Measurements from ENCODE around the gene THSD4.

The THSD4 gene

GRCh38 chr15:71331173-71331572 is 215.9 kb downstream of the THSD4 start:
- Histone ChIP-seq H3K9me3 (ENCODE audit: control extremely low read depth in 1 of 5, control insufficient read depth in 4 of 5, insufficient read depth in 2 of 5, low read depth in 1 of 5, low read length in 4 of 5) (no peaks in the 10 kb centered on the region), H3K27me3 (replicated peaks in 2 of 5; ENCODE audit: control insufficient read depth in 4 of 5, insufficient read depth in 5 of 5, low read length in 4 of 5) (peaks cover 0 to 2% (median 0%) of the 10 kb centered on the region in 5 experiments), H3K4me3 (ENCODE audit: control insufficient read depth in 1 of 7, extremely low read depth in 1 of 7, insufficient read depth in 4 of 7, low read depth in 2 of 7, low read length in 6 of 7) (no peak overlapping the region), H3K27ac (ENCODE audit: insufficient read depth in 1 of 2, low read depth in 1 of 2, low read length in 2 of 2, poor library complexity in 1 of 2, severe bottlenecking in 2 of 2) (no peak overlapping the region), H3K36me3 (ENCODE audit: control insufficient read depth in 4 of 4, insufficient read depth in 4 of 4, low read length in 3 of 4) (no peaks in the 10 kb centered on the region), H3K4me1 (ENCODE audit: control extremely low read depth in 1 of 4, control insufficient read depth in 4 of 4, insufficient read depth in 4 of 4, low read length in 3 of 4) (no peaks in the 10 kb centered on the region)
- POLR2A ChIA-PET = no interaction called here
- CTCF ChIA-PET = interaction anchor here (1.1 kb wide), 1 partner anchor 224 kb away, joined by 3 read pairs; no protein-coding TSS in a partner anchor
- no peak for DNase-seq
- 100% methylated on average over 3 of the region's 4 CpGs for WGBS (ENCODE audit: insufficient coverage)

- Histone ChIP-seq H3K36me3 (ENCODE audit: control insufficient read depth in 4 of 4, insufficient read depth in 4 of 4, low read length in 3 of 4) (no peaks in the 10 kb centered on the region), H3K4me3 (ENCODE audit: control insufficient read depth in 1 of 7, extremely low read depth in 1 of 7, insufficient read depth in 4 of 7, low read depth in 2 of 7, low read length in 6 of 7) (no peak overlapping the region), H3K4me1 (ENCODE audit: control extremely low read depth in 1 of 4, control insufficient read depth in 4 of 4, insufficient read depth in 4 of 4, low read length in 3 of 4) (no peaks in the 10 kb centered on the region), H3K9me3 (ENCODE audit: control extremely low read depth in 1 of 5, control insufficient read depth in 4 of 5, insufficient read depth in 2 of 5, low read depth in 1 of 5, low read length in 4 of 5) (no peaks in the 10 kb centered on the region), H3K27me3 (replicated peaks in 2 of 5; ENCODE audit: control insufficient read depth in 4 of 5, insufficient read depth in 5 of 5, low read length in 4 of 5) (peaks cover 0 to 7% (median 0%) of the 10 kb centered on the region in 5 experiments), H3K27ac (ENCODE audit: insufficient read depth in 1 of 2, low read depth in 1 of 2, low read length in 2 of 2, poor library complexity in 1 of 2, severe bottlenecking in 2 of 2) (no peak overlapping the region)
- ChIA-PET CTCF (no interaction called here), POLR2A (no interaction called here)
- no peak for DNase-seq
- WGBS (ENCODE audit: insufficient coverage) = 100% methylated on average over 5 of the region's 8 CpGs
These were observed 217.2 kb downstream of the THSD4 start for GRCh38 chr15:71332431-71333004.

GRCh38 chr15:71333136-71333700 is 217.9 kb downstream of the THSD4 start:
- 69% methylated on average over 3 of the region's 3 CpGs for WGBS (ENCODE audit: insufficient coverage)
- no peak for DNase-seq
- no peaks in the 10 kb centered on the region for H3K4me1 ChIP-seq (ENCODE audit: control extremely low read depth in 1 of 4, control insufficient read depth in 4 of 4, insufficient read depth in 4 of 4, low read length in 3 of 4)
- H3K9me3 ChIP-seq (ENCODE audit: control extremely low read depth in 1 of 5, control insufficient read depth in 4 of 5, insufficient read depth in 2 of 5, low read depth in 1 of 5, low read length in 4 of 5) = no peaks in the 10 kb centered on the region
- no peak overlapping the region for H3K27ac ChIP-seq (ENCODE audit: insufficient read depth in 1 of 2, low read depth in 1 of 2, low read length in 2 of 2, poor library complexity in 1 of 2, severe bottlenecking in 2 of 2)
- no peak overlapping the region for H3K4me3 ChIP-seq (ENCODE audit: control insufficient read depth in 1 of 7, extremely low read depth in 1 of 7, insufficient read depth in 4 of 7, low read depth in 2 of 7, low read length in 6 of 7)
- no peaks in the 10 kb centered on the region for H3K36me3 ChIP-seq (ENCODE audit: control insufficient read depth in 4 of 4, insufficient read depth in 4 of 4, low read length in 3 of 4)
- ChIA-PET CTCF (no interaction called here), POLR2A (no interaction called here)
- H3K27me3 ChIP-seq (replicated peaks in 2 of 5; ENCODE audit: control insufficient read depth in 4 of 5, insufficient read depth in 5 of 5, low read length in 4 of 5) = peaks cover 0 to 9% (median 0%) of the 10 kb centered on the region in 5 experiments

- peaks cover 0 to 11% (median 0%) of the 10 kb centered on the region in 5 experiments for H3K27me3 ChIP-seq (replicated peaks in 2 of 5; ENCODE audit: control insufficient read depth in 4 of 5, insufficient read depth in 5 of 5, low read length in 4 of 5)
- ChIA-PET POLR2A (no interaction called here), CTCF (no interaction called here)
- H3K27ac ChIP-seq (ENCODE audit: insufficient read depth in 1 of 2, low read depth in 1 of 2, low read length in 2 of 2, poor library complexity in 1 of 2, severe bottlenecking in 2 of 2) = no peak overlapping the region
- H3K9me3 ChIP-seq (ENCODE audit: control extremely low read depth in 1 of 5, control insufficient read depth in 4 of 5, insufficient read depth in 2 of 5, low read depth in 1 of 5, low read length in 4 of 5) = no peaks in the 10 kb centered on the region
- no peaks in the 10 kb centered on the region for H3K36me3 ChIP-seq (ENCODE audit: control insufficient read depth in 4 of 4, insufficient read depth in 4 of 4, low read length in 3 of 4)
- DNase-seq = no peak
- H3K4me1 ChIP-seq (ENCODE audit: control extremely low read depth in 1 of 4, control insufficient read depth in 4 of 4, insufficient read depth in 4 of 4, low read length in 3 of 4) = no peaks in the 10 kb centered on the region
- H3K4me3 ChIP-seq (ENCODE audit: control insufficient read depth in 1 of 7, extremely low read depth in 1 of 7, insufficient read depth in 4 of 7, low read depth in 2 of 7, low read length in 6 of 7) = no peak overlapping the region
- WGBS (ENCODE audit: insufficient coverage) = no CpG with 5 or more reads among the region's 3 CpGs
These were observed 218.6 kb downstream of the THSD4 start for GRCh38 chr15:71333839-71334238.

GRCh38 chr15:71334434-71334833 is 219.2 kb downstream of the THSD4 start:
- Histone ChIP-seq H3K27ac (ENCODE audit: insufficient read depth in 1 of 2, low read depth in 1 of 2, low read length in 2 of 2, poor library complexity in 1 of 2, severe bottlenecking in 2 of 2) (no peak overlapping the region), H3K9me3 (ENCODE audit: control extremely low read depth in 1 of 5, control insufficient read depth in 4 of 5, insufficient read depth in 2 of 5, low read depth in 1 of 5, low read length in 4 of 5) (no peaks in the 10 kb centered on the region), H3K4me3 (ENCODE audit: control insufficient read depth in 1 of 7, extremely low read depth in 1 of 7, insufficient read depth in 4 of 7, low read depth in 2 of 7, low read length in 6 of 7) (no peak overlapping the region), H3K4me1 (ENCODE audit: control extremely low read depth in 1 of 4, control insufficient read depth in 4 of 4, insufficient read depth in 4 of 4, low read length in 3 of 4) (no peaks in the 10 kb centered on the region), H3K36me3 (ENCODE audit: control insufficient read depth in 4 of 4, insufficient read depth in 4 of 4, low read length in 3 of 4) (no peaks in the 10 kb centered on the region), H3K27me3 (replicated peaks in 2 of 5; ENCODE audit: control insufficient read depth in 4 of 5, insufficient read depth in 5 of 5, low read length in 4 of 5) (peaks cover 0 to 11% (median 0%) of the 10 kb centered on the region in 5 experiments)
- 90% methylated on average over 2 of the region's 2 CpGs for WGBS (ENCODE audit: insufficient coverage)
- CTCF ChIA-PET = no interaction called here
- DNase-seq = no peak
- POLR2A ChIA-PET = no interaction called here

GRCh38 chr15:71334873-71335272 is 219.6 kb downstream of the THSD4 start:
- Histone ChIP-seq H3K27me3 (replicated peaks in 2 of 5; ENCODE audit: control insufficient read depth in 4 of 5, insufficient read depth in 5 of 5, low read length in 4 of 5) (peaks cover 0 to 11% (median 0%) of the 10 kb centered on the region in 5 experiments), H3K9me3 (ENCODE audit: control extremely low read depth in 1 of 5, control insufficient read depth in 4 of 5, insufficient read depth in 2 of 5, low read depth in 1 of 5, low read length in 4 of 5) (no peaks in the 10 kb centered on the region), H3K4me3 (ENCODE audit: control insufficient read depth in 1 of 7, extremely low read depth in 1 of 7, insufficient read depth in 4 of 7, low read depth in 2 of 7, low read length in 6 of 7) (no peak overlapping the region), H3K27ac (ENCODE audit: insufficient read depth in 1 of 2, low read depth in 1 of 2, low read length in 2 of 2, poor library complexity in 1 of 2, severe bottlenecking in 2 of 2) (no peak overlapping the region), H3K4me1 (ENCODE audit: control extremely low read depth in 1 of 4, control insufficient read depth in 4 of 4, insufficient read depth in 4 of 4, low read length in 3 of 4) (no peaks in the 10 kb centered on the region), H3K36me3 (ENCODE audit: control insufficient read depth in 4 of 4, insufficient read depth in 4 of 4, low read length in 3 of 4) (no peaks in the 10 kb centered on the region)
- WGBS (ENCODE audit: insufficient coverage) = 58% methylated on average over 2 of the region's 3 CpGs
- ChIA-PET CTCF (no interaction called here), POLR2A (no interaction called here)
- DNase-seq = no peak

GRCh38 chr15:71335591-71335990 is 220.3 kb downstream of the THSD4 start:
- Histone ChIP-seq H3K4me3 (ENCODE audit: control insufficient read depth in 1 of 7, extremely low read depth in 1 of 7, insufficient read depth in 4 of 7, low read depth in 2 of 7, low read length in 6 of 7) (no peak overlapping the region), H3K36me3 (ENCODE audit: control insufficient read depth in 4 of 4, insufficient read depth in 4 of 4, low read length in 3 of 4) (no peaks in the 10 kb centered on the region), H3K27ac (ENCODE audit: insufficient read depth in 1 of 2, low read depth in 1 of 2, low read length in 2 of 2, poor library complexity in 1 of 2, severe bottlenecking in 2 of 2) (no peak overlapping the region), H3K4me1 (ENCODE audit: control extremely low read depth in 1 of 4, control insufficient read depth in 4 of 4, insufficient read depth in 4 of 4, low read length in 3 of 4) (no peaks in the 10 kb centered on the region), H3K27me3 (replicated peaks in 2 of 5; ENCODE audit: control insufficient read depth in 4 of 5, insufficient read depth in 5 of 5, low read length in 4 of 5) (peaks cover 0 to 13% (median 0%) of the 10 kb centered on the region in 5 experiments), H3K9me3 (ENCODE audit: control extremely low read depth in 1 of 5, control insufficient read depth in 4 of 5, insufficient read depth in 2 of 5, low read depth in 1 of 5, low read length in 4 of 5) (no peaks in the 10 kb centered on the region)
- ChIA-PET POLR2A (no interaction called here), CTCF (no interaction called here)
- no peak for DNase-seq
- WGBS (ENCODE audit: insufficient coverage) = 89% methylated on average over 3 of the region's 3 CpGs
